Amniotic stem cell (primary cell): Measurements from ENCODE around the gene BTN1A1.
"Not testable (repeated sequence)": the region's sequence is repeated elsewhere in the genome, so short reads cannot be mapped to it uniquely, and the experiment has no call there.

Source experiments
- DNase-seq: peaks from one replicate; lab custom pipeline; 2025; lab: John Stamatoyannopoulos, UW

Gene BTN1A1

GRCh38 chr6:26516481-26517427 is 16.7 kb downstream of the BTN1A1 start:
- DNase-seq = no peak

- no peak for DNase-seq
These were observed 19.3 kb downstream of the BTN1A1 start for GRCh38 chr6:26519359-26519758.

- peak; percentile 56 for DNase-seq
These were observed 20.2 kb downstream of the BTN1A1 start for GRCh38 chr6:26520237-26520849.

GRCh38 chr6:26520850-26521599 is 20.9 kb downstream of the BTN1A1 start:
- DNase-seq = peak; percentile 65

- peak; percentile 13 for DNase-seq
These were observed 21.7 kb downstream of the BTN1A1 start for GRCh38 chr6:26521600-26522391.

GRCh38 chr6:26522486-26523228 is 22.6 kb downstream of the BTN1A1 start:
- DNase-seq = not testable (repeated sequence)

GRCh38 chr6:26524314-26524713 is 24.2 kb downstream of the BTN1A1 start:
- DNase-seq = not testable (repeated sequence)

- no peak for DNase-seq
These were observed 24.7 kb downstream of the BTN1A1 start for GRCh38 chr6:26524722-26525370.

- DNase-seq = no peak
These were observed 25.7 kb downstream of the BTN1A1 start for GRCh38 chr6:26525838-26526237.

GRCh38 chr6:26526928-26527327 is 26.8 kb downstream of the BTN1A1 start:
- no peak for DNase-seq

GRCh38 chr6:26530203-26530602 is 30.1 kb downstream of the BTN1A1 start:
- no peak for DNase-seq

- no peak for DNase-seq
These were observed 31.8 kb downstream of the BTN1A1 start for GRCh38 chr6:26531897-26532296.

- peak; percentile 76 for DNase-seq
These were observed 32.8 kb downstream of the BTN1A1 start for GRCh38 chr6:26532699-26533531.

GRCh38 chr6:26533532-26533931 is 33.4 kb downstream of the BTN1A1 start:
- DNase-seq = no peak

- DNase-seq = no peak
These were observed 34.8 kb downstream of the BTN1A1 start for GRCh38 chr6:26534681-26535465.

GRCh38 chr6:26536571-26537159 is 36.6 kb downstream of the BTN1A1 start:
- DNase-seq = peak; percentile 20

GRCh38 chr6:26537160-26537845 is 37.2 kb downstream of the BTN1A1 start:
- DNase-seq = peak; percentile 93
